Neural cell (in vitro differentiated cells): ENCODE data around the gene MTX2.

Source experiments
- EP300 ChIP-seq: fragments of 450-650 bp; conservative IDR thresholded peaks from 2 replicates; pipeline ENCODE4 v1.6.1; 2014; ENCODE audit warnings: antibody characterized with exemption, mild to moderate bottlenecking, moderate library complexity; ENCODE audit not compliant: poor library complexity, severe bottlenecking
- EZH2 ChIP-seq: fragments of 200-600, 300-800 bp; shearing (Covaris generic), sonication (generic); IDR thresholded peaks from 2 replicates; pipeline ENCODE4 v1.6.1; 2014; ENCODE audit warnings: antibody characterized with exemption, low read length, borderline replicate concordance, mild to moderate bottlenecking; ENCODE audit not compliant: insufficient read depth, poor library complexity, severe bottlenecking
- TF ChIP-seq, protein P1 (sequence below): IDR thresholded peaks from 2 replicates; pipeline ENCODE4 v1.6.1; 2012; ENCODE audit warnings: borderline replicate concordance
- TF ChIP-seq, protein P2 (sequence below): fragments of 450-650 bp; IDR thresholded peaks from 2 replicates; pipeline ENCODE4 v1.5.1; 2014; ENCODE audit warnings: antibody characterized with exemption, mild to moderate bottlenecking, moderate library complexity; ENCODE audit not compliant: poor library complexity, severe bottlenecking

DNA sequence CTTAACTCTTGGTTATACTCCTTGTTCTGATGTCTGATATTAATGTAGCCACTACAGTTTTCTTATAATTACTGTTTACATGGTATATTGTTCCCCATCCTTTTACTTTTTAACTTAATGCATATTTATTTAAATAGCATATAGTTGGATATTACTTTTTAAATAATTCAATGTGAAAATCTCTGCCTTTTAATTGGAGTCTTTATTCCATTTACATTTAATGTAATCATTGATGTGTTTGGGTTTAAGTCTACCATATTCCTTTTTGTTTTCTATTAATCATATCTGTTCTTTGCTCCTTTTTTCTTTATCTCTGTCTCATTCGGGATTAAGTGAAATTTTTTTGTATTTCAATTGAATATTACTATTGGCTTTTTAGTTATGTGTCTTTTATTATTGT, 109.1 kb downstream of the MTX2 start:
- TF ChIP-seq EP300 (no peak), EZH2 (no peak)
- TF ChIP-seq, protein P1, sequence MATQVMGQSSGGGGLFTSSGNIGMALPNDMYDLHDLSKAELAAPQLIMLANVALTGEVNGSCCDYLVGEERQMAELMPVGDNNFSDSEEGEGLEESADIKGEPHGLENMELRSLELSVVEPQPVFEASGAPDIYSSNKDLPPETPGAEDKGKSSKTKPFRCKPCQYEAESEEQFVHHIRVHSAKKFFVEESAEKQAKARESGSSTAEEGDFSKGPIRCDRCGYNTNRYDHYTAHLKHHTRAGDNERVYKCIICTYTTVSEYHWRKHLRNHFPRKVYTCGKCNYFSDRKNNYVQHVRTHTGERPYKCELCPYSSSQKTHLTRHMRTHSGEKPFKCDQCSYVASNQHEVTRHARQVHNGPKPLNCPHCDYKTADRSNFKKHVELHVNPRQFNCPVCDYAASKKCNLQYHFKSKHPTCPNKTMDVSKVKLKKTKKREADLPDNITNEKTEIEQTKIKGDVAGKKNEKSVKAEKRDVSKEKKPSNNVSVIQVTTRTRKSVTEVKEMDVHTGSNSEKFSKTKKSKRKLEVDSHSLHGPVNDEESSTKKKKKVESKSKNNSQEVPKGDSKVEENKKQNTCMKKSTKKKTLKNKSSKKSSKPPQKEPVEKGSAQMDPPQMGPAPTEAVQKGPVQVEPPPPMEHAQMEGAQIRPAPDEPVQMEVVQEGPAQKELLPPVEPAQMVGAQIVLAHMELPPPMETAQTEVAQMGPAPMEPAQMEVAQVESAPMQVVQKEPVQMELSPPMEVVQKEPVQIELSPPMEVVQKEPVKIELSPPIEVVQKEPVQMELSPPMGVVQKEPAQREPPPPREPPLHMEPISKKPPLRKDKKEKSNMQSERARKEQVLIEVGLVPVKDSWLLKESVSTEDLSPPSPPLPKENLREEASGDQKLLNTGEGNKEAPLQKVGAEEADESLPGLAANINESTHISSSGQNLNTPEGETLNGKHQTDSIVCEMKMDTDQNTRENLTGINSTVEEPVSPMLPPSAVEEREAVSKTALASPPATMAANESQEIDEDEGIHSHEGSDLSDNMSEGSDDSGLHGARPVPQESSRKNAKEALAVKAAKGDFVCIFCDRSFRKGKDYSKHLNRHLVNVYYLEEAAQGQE: no peak
- TF ChIP-seq, protein P2, sequence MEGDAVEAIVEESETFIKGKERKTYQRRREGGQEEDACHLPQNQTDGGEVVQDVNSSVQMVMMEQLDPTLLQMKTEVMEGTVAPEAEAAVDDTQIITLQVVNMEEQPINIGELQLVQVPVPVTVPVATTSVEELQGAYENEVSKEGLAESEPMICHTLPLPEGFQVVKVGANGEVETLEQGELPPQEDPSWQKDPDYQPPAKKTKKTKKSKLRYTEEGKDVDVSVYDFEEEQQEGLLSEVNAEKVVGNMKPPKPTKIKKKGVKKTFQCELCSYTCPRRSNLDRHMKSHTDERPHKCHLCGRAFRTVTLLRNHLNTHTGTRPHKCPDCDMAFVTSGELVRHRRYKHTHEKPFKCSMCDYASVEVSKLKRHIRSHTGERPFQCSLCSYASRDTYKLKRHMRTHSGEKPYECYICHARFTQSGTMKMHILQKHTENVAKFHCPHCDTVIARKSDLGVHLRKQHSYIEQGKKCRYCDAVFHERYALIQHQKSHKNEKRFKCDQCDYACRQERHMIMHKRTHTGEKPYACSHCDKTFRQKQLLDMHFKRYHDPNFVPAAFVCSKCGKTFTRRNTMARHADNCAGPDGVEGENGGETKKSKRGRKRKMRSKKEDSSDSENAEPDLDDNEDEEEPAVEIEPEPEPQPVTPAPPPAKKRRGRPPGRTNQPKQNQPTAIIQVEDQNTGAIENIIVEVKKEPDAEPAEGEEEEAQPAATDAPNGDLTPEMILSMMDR: no peak
